Stomach smooth muscle (tissue), 2 donors: ENCODE data around the gene ROBO2.

ENCODE experiments used
- H3K27ac ChIP-seq: one replicate; pipeline ENCODE4 v1.7.0; 2013; ENCODE audit warnings: mild to moderate bottlenecking, low read length, inconsistent platforms
- H3K27me3 ChIP-seq, 2 donors: one replicate each; pipeline ENCODE4 v1.7.0; 2013; ENCODE audit warnings: low read length in 2 of 2; ENCODE audit not compliant: insufficient read depth in 2 of 2, control insufficient read depth in 1 of 2
- H3K36me3 ChIP-seq, 2 donors: one replicate each; pipeline ENCODE4 v1.7.0; 2013; ENCODE audit warnings: low read length in 2 of 2; ENCODE audit not compliant: control insufficient read depth in 2 of 2, insufficient read depth in 2 of 2
- H3K4me1 ChIP-seq: one replicate; pipeline ENCODE4 v1.7.0; 2013; ENCODE audit warnings: low read length; ENCODE audit not compliant: control insufficient read depth, insufficient read depth
- H3K4me3 ChIP-seq, 2 donors: one replicate each; pipeline ENCODE4 v1.7.0; 2013; ENCODE audit warnings: low read length in 2 of 2
- H3K9ac ChIP-seq, 2 donors: one replicate each; pipeline ENCODE4 v1.7.0; 2013; ENCODE audit warnings: low read length in 2 of 2, mild to moderate bottlenecking in 1 of 2
- H3K9me3 ChIP-seq, 2 donors: one replicate each; pipeline ENCODE4 v1.7.0; 2013; ENCODE audit warnings: low read length in 2 of 2; ENCODE audit not compliant: control insufficient read depth in 2 of 2
- donor health status: healthy.
- donor health status: Pancreatic carcinoma.

ROBO2 gene, protein sequence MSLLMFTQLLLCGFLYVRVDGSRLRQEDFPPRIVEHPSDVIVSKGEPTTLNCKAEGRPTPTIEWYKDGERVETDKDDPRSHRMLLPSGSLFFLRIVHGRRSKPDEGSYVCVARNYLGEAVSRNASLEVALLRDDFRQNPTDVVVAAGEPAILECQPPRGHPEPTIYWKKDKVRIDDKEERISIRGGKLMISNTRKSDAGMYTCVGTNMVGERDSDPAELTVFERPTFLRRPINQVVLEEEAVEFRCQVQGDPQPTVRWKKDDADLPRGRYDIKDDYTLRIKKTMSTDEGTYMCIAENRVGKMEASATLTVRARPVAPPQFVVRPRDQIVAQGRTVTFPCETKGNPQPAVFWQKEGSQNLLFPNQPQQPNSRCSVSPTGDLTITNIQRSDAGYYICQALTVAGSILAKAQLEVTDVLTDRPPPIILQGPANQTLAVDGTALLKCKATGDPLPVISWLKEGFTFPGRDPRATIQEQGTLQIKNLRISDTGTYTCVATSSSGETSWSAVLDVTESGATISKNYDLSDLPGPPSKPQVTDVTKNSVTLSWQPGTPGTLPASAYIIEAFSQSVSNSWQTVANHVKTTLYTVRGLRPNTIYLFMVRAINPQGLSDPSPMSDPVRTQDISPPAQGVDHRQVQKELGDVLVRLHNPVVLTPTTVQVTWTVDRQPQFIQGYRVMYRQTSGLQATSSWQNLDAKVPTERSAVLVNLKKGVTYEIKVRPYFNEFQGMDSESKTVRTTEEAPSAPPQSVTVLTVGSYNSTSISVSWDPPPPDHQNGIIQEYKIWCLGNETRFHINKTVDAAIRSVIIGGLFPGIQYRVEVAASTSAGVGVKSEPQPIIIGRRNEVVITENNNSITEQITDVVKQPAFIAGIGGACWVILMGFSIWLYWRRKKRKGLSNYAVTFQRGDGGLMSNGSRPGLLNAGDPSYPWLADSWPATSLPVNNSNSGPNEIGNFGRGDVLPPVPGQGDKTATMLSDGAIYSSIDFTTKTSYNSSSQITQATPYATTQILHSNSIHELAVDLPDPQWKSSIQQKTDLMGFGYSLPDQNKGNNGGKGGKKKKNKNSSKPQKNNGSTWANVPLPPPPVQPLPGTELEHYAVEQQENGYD (N-terminal part only)

DNA sequence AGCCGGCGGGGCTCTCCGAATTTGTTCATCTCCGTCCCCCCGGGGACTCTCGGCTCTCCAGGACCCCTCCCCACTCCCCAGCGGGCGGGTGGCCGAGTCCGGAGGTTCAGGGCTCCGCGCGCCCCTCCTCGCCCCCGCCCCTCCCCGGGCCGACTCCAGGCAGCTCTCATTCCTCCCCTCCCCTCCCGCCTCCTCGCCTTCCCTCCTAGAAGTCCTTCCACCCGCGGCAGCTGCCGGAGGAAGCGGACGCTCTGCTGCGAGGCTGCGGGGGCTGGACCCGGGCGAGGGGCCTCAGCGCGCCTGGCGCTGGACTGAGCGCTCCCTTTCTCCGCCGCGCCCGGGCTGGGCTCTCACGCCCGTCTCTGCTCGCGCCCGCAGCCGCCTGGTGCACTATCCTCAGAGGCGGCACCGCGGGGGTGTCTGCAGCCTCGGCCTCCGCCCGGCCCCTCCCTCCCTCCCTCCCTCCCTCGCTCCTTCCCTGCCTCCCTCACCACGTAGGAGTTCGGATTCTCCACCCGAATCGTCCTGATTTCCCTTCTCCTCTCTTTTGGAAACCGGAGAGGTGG, at the start of gene ROBO2:
ROBO2 (plus strand) TSS at position 494 of the 566 bp plus-strand sequence. CDS start 687 bp downstream, outside the sequence.
- peak within 1 kb of the TSS; percentile 61 to 71 for H3K4me3 ChIP-seq
- H3K27ac ChIP-seq, result no peak within 1 kb of the TSS
- H3K4me1 ChIP-seq, result peaks cover 10% of the 10 kb centered on the region
- no peaks in the 10 kb centered on the region for H3K36me3 ChIP-seq
- peaks cover 4 to 22% of the 10 kb centered on the region in 2 donors for H3K27me3 ChIP-seq
- no peak within 1 kb of the TSS for H3K9ac ChIP-seq
- no peaks in the 10 kb centered on the region for H3K9me3 ChIP-seq

- Histone ChIP-seq H3K9me3 (no peaks in the 10 kb centered on the region), H3K4me1 (no peaks in the 10 kb centered on the region), H3K36me3 (no peaks in the 10 kb centered on the region), H3K27ac (no peak overlapping the region), H3K9ac (no peak overlapping the region), H3K4me3 (no peak overlapping the region), H3K27me3 (no peaks in the 10 kb centered on the region)
Measured at GRCh38 chr3:76990606-76991005, 49.3 kb upstream of the ROBO2 start.

DNA sequence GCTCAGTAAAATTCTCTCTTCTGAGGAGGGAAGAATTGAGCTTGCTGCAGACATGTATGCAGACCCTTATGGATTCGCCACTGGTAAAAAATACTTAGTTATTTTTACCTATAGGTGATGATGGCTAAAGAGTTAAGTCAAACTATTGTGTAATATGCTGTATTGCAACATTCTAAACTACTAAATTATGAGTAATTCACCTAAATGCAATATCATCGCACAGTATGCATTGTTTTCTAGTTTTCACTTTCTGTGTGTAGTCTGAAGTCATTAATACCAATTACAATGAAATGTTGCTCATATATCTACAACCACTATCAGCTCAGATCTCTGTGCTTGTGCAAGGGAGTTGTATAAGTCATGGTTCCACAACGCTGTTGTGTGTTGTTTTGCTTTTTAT, 48.7 kb upstream of the ROBO2 start:
- H3K27ac ChIP-seq, result no peak overlapping the region
- no peaks in the 10 kb centered on the region for H3K27me3 ChIP-seq
- no peak overlapping the region for H3K9ac ChIP-seq
- H3K36me3 ChIP-seq, result no peaks in the 10 kb centered on the region
- no peaks in the 10 kb centered on the region for H3K9me3 ChIP-seq
- H3K4me3 ChIP-seq, result no peak overlapping the region
- no peaks in the 10 kb centered on the region for H3K4me1 ChIP-seq

- no peaks in the 10 kb centered on the region for H3K27me3 ChIP-seq
- H3K4me1 ChIP-seq, result no peaks in the 10 kb centered on the region
- no peak overlapping the region for H3K4me3 ChIP-seq
- H3K9me3 ChIP-seq, result no peaks in the 10 kb centered on the region
- no peak overlapping the region for H3K9ac ChIP-seq
- no peaks in the 10 kb centered on the region for H3K36me3 ChIP-seq
- H3K27ac ChIP-seq, result no peak overlapping the region
Measured at GRCh38 chr3:76997733-76998132, 42.2 kb upstream of the ROBO2 start.

GRCh38 chr3:76998555-76998954, 41.3 kb upstream of the ROBO2 start:
- Histone ChIP-seq H3K9me3 (no peaks in the 10 kb centered on the region), H3K36me3 (no peaks in the 10 kb centered on the region), H3K27ac (no peak overlapping the region), H3K4me1 (no peaks in the 10 kb centered on the region), H3K27me3 (no peaks in the 10 kb centered on the region), H3K4me3 (no peak overlapping the region), H3K9ac (no peak overlapping the region)

- no peak overlapping the region for H3K4me3 ChIP-seq
- no peaks in the 10 kb centered on the region for H3K4me1 ChIP-seq
- H3K36me3 ChIP-seq, result no peaks in the 10 kb centered on the region
- H3K9ac ChIP-seq, result no peak overlapping the region
- H3K27me3 ChIP-seq, result no peaks in the 10 kb centered on the region
- H3K27ac ChIP-seq, result no peak overlapping the region
- H3K9me3 ChIP-seq, result no peaks in the 10 kb centered on the region
Measured at GRCh38 chr3:77001062-77001701, 38.7 kb upstream of the ROBO2 start.

GRCh38 chr3:77014226-77014625, 25.7 kb upstream of the ROBO2 start:
- H3K36me3 ChIP-seq, result no peaks in the 10 kb centered on the region
- H3K27ac ChIP-seq, result no peak overlapping the region
- no peaks in the 10 kb centered on the region for H3K27me3 ChIP-seq
- no peak overlapping the region for H3K9ac ChIP-seq
- H3K4me3 ChIP-seq, result no peak overlapping the region
- peaks cover 0 to 4% of the 10 kb centered on the region in 2 donors for H3K9me3 ChIP-seq
- no peaks in the 10 kb centered on the region for H3K4me1 ChIP-seq

GRCh38 chr3:77025471-77025870, 14.4 kb upstream of the ROBO2 start:
- Histone ChIP-seq H3K9ac (no peak overlapping the region), H3K9me3 (no peaks in the 10 kb centered on the region), H3K4me1 (no peaks in the 10 kb centered on the region), H3K4me3 (no peak overlapping the region), H3K36me3 (no peaks in the 10 kb centered on the region), H3K27me3 (no peaks in the 10 kb centered on the region), H3K27ac (no peak overlapping the region)

DNA sequence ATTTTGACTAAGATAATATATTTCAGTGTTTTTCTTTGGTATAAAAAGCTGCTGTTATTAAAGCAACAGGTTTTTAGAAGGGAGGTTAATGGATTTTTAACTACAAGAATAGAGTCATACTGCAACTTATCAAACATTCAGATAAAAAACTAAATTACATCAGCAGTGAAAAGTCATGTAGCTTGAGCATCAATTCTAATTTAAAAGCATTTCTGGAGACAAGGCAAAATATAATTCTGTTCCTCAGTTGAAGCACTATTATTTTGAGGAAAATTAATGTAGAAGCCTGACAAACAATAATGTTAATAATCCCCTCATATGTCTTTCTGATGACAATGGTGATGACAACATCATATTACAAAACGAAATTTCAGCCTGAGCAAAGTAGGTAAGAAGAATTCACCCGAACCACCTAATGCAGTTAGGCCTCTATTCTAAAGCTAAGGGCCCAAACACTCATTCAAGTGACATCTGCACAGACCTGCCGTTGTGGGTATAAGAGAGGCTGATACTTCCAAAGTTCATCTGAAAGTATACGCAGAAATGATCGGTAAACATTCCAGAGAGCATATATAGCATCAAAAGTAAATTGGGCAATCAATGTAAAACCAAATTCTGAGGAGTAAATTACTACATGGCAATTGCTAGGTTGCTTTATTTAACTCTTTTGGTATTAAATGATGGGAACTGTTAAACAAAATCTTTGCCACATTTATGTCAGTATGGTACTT, 12.8 kb upstream of the ROBO2 start:
- no peak overlapping the region for H3K4me3 ChIP-seq
- H3K36me3 ChIP-seq, result no peaks in the 10 kb centered on the region
- H3K9me3 ChIP-seq, result no peaks in the 10 kb centered on the region
- H3K4me1 ChIP-seq, result no peaks in the 10 kb centered on the region
- no peak overlapping the region for H3K27ac ChIP-seq
- no peak overlapping the region for H3K9ac ChIP-seq
- no peaks in the 10 kb centered on the region for H3K27me3 ChIP-seq
